BLaER1 treated with 17β-estradiol and CSF1 and Interleukin-3, amounts not matched to agents 10 nM and 100 nM (cell line): ENCODE data around the gene SKIDA1.

Experiments
- H3K27ac ChIP-seq, 11 experiments: shearing (Covaris generic); formaldehyde crosslinking; 2 replicates each; pipeline ENCODE4 v1.8.1; 2022
- H3K27me3 ChIP-seq, 11 experiments: shearing (Covaris generic); formaldehyde crosslinking; 2 replicates each; pipeline ENCODE4 v1.8.1; 2022
- H3K36me3 ChIP-seq, 11 experiments: shearing (Covaris generic); formaldehyde crosslinking; 2 replicates each; pipeline ENCODE4 v1.8.1; 2022
- H3K4me1 ChIP-seq, 10 experiments: shearing (Covaris generic); formaldehyde crosslinking; 2 replicates each; pipeline ENCODE4 v1.8.1; 2022
- H3K4me2 ChIP-seq, 11 experiments: shearing (Covaris generic); formaldehyde crosslinking; 2 replicates each; pipeline ENCODE4 v1.8.1; 2022
- H3K4me3 ChIP-seq, 10 experiments: shearing (Covaris generic); formaldehyde crosslinking; 2 replicates each; pipeline ENCODE4 v1.8.1; 2022
- H3K9ac ChIP-seq, 11 experiments: shearing (Covaris generic); formaldehyde crosslinking; 2 replicates each; pipeline ENCODE4 v1.8.1; 2022
- H3K9me3 ChIP-seq, 11 experiments: shearing (Covaris generic); formaldehyde crosslinking; replicated peaks in 1 of 11; 2 replicates each; pipeline ENCODE4 v1.8.1; 2022
- H4K20me1 ChIP-seq, 11 experiments: shearing (Covaris generic); formaldehyde crosslinking; 2 replicates each; pipeline ENCODE4 v1.8.1; 2022
- Cebpa-rat ChIP-seq, 11 experiments: shearing (Covaris generic); IDR thresholded peaks; 2 replicates each; pipeline ENCODE4 v1.8.1; 2022

Gene SKIDA1

DNA sequence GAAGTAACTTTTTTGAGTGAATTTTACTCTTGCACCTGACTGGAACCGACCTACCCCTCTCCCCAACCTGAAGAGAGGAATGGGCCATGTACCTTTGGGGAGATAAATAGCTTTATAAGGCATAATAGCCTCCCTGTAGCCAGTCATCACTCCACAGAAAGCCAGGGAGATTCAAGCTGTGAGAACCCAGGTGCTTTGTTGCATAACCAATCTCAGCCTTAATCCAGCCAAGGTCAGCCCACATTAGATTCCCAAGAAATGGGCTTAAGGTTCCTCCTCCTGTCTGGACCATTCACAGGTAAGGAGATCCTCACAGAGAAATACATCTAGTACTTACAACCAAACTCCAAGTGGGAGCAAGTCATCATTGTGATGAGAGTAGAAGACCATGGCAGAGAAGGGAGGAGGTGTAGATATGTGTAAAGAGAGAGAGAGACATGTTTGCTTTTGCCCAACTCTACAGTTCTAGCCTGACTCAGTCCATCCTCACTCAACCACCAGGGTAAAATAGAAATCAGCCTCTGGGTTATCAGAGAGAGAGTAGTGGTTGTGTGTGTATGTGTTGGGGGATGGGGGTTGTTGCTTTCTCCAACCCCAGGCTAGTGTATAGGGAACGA lies 23.6 kb downstream of the SKIDA1 start:
- no peak overlapping the region for H3K9ac ChIP-seq
- peaks cover 0 to 78% (median 47%) of the 10 kb centered on the region in 11 experiments; a peak in 18 of 22 replicates for H4K20me1 ChIP-seq
- H3K27me3 ChIP-seq: peaks cover 100% of the 10 kb centered on the region in 11 experiments
- H3K4me1 ChIP-seq: peaks cover 4 to 15% (median 5%) of the 10 kb centered on the region in 10 experiments
- no peak overlapping the region for H3K27ac ChIP-seq
- TF ChIP-seq Cebpa-rat (IDR thresholded peaks at IDR 0.05): no peak
- no peak overlapping the region for H3K4me3 ChIP-seq
- H3K4me2 ChIP-seq: no peak overlapping the region
- peaks cover 0 to 12% (median 0%) of the 10 kb centered on the region in 11 experiments; a peak in 3 of 22 replicates for H3K9me3 ChIP-seq
- no peaks in the 10 kb centered on the region for H3K36me3 ChIP-seq

DNA sequence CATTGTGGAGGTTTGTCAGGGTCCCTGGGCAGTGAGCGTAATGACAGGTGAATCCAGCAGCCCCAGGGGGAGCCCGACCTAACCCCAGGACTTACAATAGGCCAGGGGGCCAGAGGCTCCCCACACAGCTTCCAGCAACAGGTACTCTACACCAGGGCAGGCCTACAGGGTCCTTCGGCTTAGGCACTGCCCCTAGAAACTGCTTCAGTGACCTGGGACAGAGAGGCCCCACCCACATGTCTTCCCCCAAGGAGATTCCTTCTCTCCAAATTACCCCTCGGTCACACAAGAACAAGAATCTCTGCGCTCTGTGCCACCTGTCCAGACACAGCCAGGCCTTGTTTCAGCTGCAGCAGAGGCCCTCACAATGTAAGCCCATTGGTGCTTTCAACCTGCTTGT lies 24.4 kb downstream of the SKIDA1 start:
- Histone ChIP-seq H3K4me3 (no peak overlapping the region), H3K4me2 (no peak overlapping the region), H4K20me1 (peaks cover 0 to 77% (median 51%) of the 10 kb centered on the region in 11 experiments; a peak in 18 of 22 replicates), H3K27me3 (peaks cover 100% of the 10 kb centered on the region in 11 experiments), H3K27ac (no peak overlapping the region), H3K36me3 (no peaks in the 10 kb centered on the region), H3K9me3 (peaks cover 0 to 12% (median 0%) of the 10 kb centered on the region in 11 experiments; a peak in 3 of 22 replicates), H3K4me1 (peaks cover 11 to 19% (median 13%) of the 10 kb centered on the region in 10 experiments), H3K9ac (no peak overlapping the region)
- TF ChIP-seq Cebpa-rat (IDR thresholded peaks at IDR 0.05): no peak

DNA sequence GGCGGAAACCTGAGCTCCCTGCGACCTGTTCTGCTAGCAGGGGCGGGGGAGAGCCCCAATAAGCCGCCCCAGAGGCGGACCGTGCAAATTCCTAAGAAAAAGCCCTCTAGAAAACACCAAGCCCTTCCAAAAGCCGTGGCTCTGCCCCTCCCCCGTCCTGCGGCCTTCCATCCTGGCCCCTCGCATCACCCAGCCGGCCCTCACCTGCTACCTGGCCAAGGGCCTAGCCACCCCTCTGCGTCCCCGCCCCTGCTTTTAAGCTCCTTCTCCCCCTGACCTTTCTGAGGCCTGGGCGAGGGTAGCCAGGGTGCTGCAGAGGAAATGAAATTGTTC lies 24.9 kb downstream of the SKIDA1 start:
- no peak overlapping the region for H3K9ac ChIP-seq
- peak overlapping the region in 2 of 10 experiments; percentile 0 to 21; a peak in 1 of 20 replicates for H3K4me3 ChIP-seq
- H3K4me2 ChIP-seq: peak overlapping the region in 4 of 11 experiments; percentile 3 to 42 (median 37); a peak in 3 of 22 replicates
- no peak overlapping the region for H3K27ac ChIP-seq
- H4K20me1 ChIP-seq: peaks cover 0 to 72% (median 50%) of the 10 kb centered on the region in 11 experiments; a peak in 18 of 22 replicates
- H3K4me1 ChIP-seq: peaks cover 13 to 20% (median 15%) of the 10 kb centered on the region in 10 experiments
- peaks cover 100% of the 10 kb centered on the region in 11 experiments for H3K27me3 ChIP-seq
- peaks cover 0 to 12% (median 0%) of the 10 kb centered on the region in 11 experiments; a peak in 3 of 22 replicates for H3K9me3 ChIP-seq
- TF ChIP-seq Cebpa-rat (IDR thresholded peaks at IDR 0.05): no peak
- H3K36me3 ChIP-seq: no peaks in the 10 kb centered on the region

DNA sequence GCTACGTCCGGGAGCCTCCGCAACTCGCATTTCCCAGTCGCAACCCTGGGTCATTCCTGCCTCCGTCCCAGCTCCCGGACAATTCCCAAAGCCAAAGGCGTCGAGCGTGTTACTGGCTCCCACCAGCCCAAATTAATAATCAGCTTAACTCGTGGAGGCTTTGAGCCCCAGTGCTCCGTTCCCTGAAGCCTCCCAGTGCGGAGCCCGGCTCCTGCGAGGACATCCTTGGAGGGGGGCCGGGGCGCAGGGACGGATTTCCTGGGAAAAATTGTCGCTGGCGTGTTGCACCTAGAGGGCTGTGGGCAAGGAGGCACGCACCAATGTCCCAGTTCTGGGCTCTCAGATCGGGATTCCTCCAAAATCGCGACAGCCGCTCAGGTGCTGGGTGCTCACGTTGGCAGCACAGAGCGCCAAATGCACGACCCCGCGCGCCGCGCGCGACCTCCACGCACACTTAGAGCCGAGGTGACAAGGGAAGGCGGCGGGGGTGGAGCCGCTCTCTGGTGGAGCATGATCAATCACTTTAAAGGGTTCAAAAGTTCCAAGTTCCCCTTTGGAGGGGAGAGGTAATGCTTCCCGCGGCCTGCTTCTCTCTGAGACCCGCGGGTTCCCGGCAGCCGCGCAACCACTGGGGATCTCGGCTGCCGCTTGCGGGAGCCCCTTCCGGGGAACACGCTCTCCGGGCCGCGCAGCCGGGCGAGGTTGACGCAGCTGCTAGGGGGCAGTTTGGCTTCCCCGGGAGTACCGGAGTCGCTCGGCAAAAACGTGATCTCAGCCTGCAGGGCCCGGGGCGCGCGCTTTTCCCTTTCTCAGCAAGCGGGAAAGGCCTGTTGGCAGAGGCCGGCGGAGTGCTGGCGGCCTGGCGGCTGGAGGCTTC lies 25.5 kb downstream of the SKIDA1 start:
- Histone ChIP-seq H3K4me3 (peak overlapping the region in 2 of 10 experiments; percentile 0 to 21; a peak in 1 of 20 replicates), H4K20me1 (peaks cover 0 to 78% (median 54%) of the 10 kb centered on the region in 11 experiments; a peak in 18 of 22 replicates), H3K36me3 (no peaks in the 10 kb centered on the region), H3K27ac (no peak overlapping the region), H3K9ac (no peak overlapping the region), H3K4me2 (peak overlapping the region in 4 of 11 experiments; percentile 3 to 42 (median 37); a peak in 5 of 22 replicates), H3K27me3 (peaks cover 100% of the 10 kb centered on the region in 11 experiments), H3K9me3 (peaks cover 0 to 12% (median 0%) of the 10 kb centered on the region in 11 experiments; a peak in 3 of 22 replicates), H3K4me1 (peaks cover 19 to 26% (median 21%) of the 10 kb centered on the region in 10 experiments)
- TF ChIP-seq Cebpa-rat (IDR thresholded peaks at IDR 0.05): no peak

DNA sequence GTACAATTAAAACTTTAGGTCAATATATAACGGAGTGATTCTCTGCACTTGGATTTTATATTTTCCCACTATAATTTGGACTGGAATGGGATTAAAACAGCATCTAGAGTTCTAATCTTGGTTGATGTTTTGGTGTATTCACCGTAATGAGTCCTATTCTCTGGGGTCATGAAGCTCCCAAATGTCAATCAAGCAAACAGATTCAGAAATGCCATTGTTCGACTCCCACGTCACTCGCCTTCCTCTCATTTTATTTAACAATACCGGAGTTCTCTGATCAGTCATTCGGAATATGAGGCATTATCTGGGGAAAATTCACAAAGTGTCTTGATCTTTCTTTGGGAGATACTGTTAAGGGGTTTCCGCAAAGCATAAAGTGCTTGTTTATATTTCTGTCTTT lies 26.5 kb downstream of the SKIDA1 start:
- Histone ChIP-seq H4K20me1 (peaks cover 0 to 85% (median 63%) of the 10 kb centered on the region in 11 experiments; a peak in 18 of 22 replicates), H3K4me1 (peaks cover 28 to 35% (median 30%) of the 10 kb centered on the region in 10 experiments), H3K4me2 (no peak overlapping the region), H3K36me3 (no peaks in the 10 kb centered on the region), H3K9ac (no peak overlapping the region), H3K27ac (no peak overlapping the region), H3K27me3 (peaks cover 100% of the 10 kb centered on the region in 11 experiments), H3K4me3 (no peak overlapping the region), H3K9me3 (peaks cover 0 to 12% (median 0%) of the 10 kb centered on the region in 11 experiments; a peak in 3 of 22 replicates)
- no peak for TF ChIP-seq Cebpa-rat (IDR thresholded peaks at IDR 0.05)

DNA sequence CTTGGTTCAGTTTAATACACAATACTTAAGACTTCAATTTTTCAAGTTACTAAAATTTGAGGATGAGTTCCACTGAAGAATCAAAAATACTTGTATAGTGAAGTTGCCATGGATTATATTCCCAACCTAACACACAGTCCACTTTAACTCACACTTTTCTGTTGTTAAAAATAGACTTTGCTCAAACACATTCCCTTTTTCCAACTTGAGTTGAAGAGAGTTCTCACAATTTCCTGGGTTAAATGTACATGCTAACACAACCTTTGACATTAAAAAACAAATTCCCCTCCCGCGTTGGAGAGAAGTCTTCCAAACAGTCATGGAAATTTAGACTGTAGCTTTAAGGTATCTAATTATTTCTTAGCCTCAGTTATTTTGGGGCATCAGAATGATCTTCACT lies 27.1 kb downstream of the SKIDA1 start:
- Histone ChIP-seq H3K27me3 (peaks cover 100% of the 10 kb centered on the region in 11 experiments), H3K4me1 (peaks cover 29 to 39% (median 32%) of the 10 kb centered on the region in 10 experiments), H3K36me3 (no peaks in the 10 kb centered on the region), H3K4me3 (no peak overlapping the region), H3K9me3 (peaks cover 0 to 12% (median 0%) of the 10 kb centered on the region in 11 experiments; a peak in 3 of 22 replicates), H4K20me1 (peaks cover 0 to 87% (median 68%) of the 10 kb centered on the region in 11 experiments; a peak in 18 of 22 replicates), H3K27ac (no peak overlapping the region), H3K9ac (no peak overlapping the region), H3K4me2 (no peak overlapping the region)
- TF ChIP-seq Cebpa-rat (IDR thresholded peaks at IDR 0.05): no peak

DNA sequence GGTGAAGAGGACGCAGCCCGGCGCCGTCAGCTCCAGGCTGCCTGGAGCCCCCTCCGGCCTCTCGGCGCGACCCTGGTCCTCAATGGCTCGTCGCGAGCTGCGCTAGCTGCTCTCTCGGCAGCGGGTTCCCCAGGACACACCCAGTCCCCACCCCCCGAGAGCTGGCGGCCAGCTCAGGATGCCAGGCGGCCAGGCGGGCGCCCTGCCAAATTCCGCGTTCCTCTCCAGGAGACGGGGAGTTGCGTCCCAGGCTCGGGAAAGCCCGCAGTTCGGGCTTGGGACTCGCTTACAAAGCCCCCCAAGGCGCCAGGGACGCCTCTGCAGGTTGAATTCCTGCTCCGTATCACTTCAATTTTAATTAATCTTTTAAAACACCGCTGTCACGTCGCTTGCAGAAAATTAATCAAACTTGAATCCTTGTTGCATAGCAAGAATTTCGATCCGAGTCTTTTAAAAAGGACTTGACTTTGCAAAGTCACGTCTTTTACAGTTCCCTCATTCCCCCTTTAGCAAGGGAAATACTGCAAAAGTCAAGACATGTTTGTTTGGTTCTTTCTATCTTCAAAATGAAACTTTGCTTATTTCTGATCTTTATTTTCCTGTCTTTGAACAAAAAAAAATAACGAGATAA lies 28.2 kb downstream of the SKIDA1 start:
- Histone ChIP-seq H3K27me3 (peaks cover 100% of the 10 kb centered on the region in 11 experiments), H3K27ac (no peak overlapping the region), H3K9ac (no peak overlapping the region), H3K9me3 (peaks cover 0 to 12% (median 0%) of the 10 kb centered on the region in 11 experiments; a peak in 3 of 22 replicates), H3K4me3 (peak overlapping the region; percentile 55 to 74 (median 64); a peak in 16 of 20 replicates), H3K4me2 (peak overlapping the region; percentile 95 to 100 (median 98)), H3K4me1 (peaks cover 29 to 39% (median 32%) of the 10 kb centered on the region in 10 experiments), H4K20me1 (peaks cover 0 to 82% (median 62%) of the 10 kb centered on the region in 11 experiments; a peak in 18 of 22 replicates), H3K36me3 (no peaks in the 10 kb centered on the region)
- no peak for TF ChIP-seq Cebpa-rat (IDR thresholded peaks at IDR 0.05)
